SH-SY5Y (cell line): Measurements from ENCODE around the gene AZU1.

Experiments
- GATA2 ChIP-seq: IDR thresholded peaks from 2 replicates; pipeline ENCODE4 v1.6.1; 2011; ENCODE audit warnings: mild to moderate bottlenecking, low read depth, low read length
- GATA3 ChIP-seq: IDR thresholded peaks from 2 replicates; pipeline ENCODE4 v1.6.1; 2011; ENCODE audit warnings: low read depth, mild to moderate bottlenecking, low read length, moderate library complexity

Gene AZU1

GRCh38 chr19:861141-861755, 33.6 kb downstream of the AZU1 start:
- TF ChIP-seq GATA3: no peak
- no peak for TF ChIP-seq GATA2

DNA sequence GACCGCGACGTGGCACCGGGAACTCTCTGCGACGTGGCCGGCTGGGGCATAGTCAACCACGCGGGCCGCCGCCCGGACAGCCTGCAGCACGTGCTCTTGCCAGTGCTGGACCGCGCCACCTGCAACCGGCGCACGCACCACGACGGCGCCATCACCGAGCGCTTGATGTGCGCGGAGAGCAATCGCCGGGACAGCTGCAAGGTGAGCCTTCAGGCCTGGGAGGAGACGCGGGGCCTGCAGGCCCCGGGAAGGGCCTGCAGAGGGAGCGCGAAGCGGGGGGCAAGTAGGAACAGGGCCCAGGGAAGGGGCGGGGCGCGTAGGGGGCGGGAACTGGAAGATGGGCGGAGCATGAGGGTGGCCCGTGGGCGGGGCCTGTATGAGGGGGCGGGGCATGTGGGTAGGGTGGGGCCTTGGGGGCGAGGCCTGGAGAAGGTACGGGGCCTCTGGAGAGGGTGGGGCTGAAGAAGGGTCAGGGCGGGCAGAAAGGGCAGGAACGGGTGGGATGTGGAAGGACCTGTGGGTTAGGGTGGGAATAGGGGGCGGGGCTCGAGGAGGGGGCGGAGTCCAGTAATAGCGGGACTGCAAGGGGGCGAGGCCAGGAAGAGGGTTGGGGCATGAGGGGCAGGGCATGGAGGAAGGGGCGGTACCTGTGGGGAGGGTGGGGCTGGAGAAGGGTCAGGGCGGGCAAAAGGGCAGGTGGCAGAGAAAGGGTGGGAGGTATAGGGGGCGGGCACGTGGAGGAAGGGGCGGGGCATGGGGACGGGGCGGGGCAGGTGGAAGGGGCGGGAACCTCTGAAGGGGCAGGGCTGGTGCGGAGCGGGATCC, 34.3 kb downstream of the AZU1 start:
- TF ChIP-seq GATA3 (no peak), GATA2 (no peak)

GRCh38 chr19:862581-863314, 35.1 kb downstream of the AZU1 start:
- TF ChIP-seq GATA2 (no peak), GATA3 (no peak)

DNA sequence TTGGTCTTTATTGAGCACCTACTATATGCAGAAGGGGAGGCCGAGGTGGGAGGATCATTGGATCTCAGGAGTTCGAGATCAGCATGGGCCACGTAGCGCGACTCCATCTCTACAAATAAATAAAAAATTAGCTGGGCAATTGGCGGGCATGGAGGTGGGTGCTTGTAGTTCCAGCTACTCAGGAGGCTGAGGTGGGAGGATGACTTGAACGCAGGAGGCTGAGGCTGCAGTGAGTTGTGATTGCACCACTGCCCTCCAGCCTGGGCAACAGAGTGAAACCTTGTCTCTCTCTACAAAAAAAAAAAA, 35.6 kb downstream of the AZU1 start:
- TF ChIP-seq GATA3 (no peak), GATA2 (no peak)

- no peak for TF ChIP-seq GATA2
- no peak for TF ChIP-seq GATA3
Measured at GRCh38 chr19:866769-867300, 39.2 kb downstream of the AZU1 start.

DNA sequence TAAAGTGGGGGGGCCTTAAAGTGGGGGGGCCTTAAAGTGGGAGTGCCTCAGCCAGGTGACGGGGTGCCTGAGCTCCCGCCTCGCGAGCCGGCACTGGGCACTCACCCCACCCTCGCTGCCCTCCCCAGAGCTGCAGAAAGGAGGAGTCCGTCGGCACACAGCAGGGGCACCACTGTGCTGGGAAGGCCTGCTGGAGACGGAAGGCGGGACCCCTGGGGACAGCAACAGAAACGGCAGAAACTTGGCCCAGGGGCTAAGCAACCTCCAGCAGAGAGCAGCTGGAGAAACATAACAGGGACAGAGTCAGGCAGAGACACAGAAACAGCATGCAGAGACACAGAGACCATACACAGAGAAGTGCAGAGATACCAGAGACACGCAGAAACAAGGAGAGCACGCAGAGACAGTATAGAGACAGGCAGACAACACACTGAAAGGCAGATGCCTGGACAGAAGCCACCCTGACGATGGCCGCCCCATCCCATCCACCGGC, 39.7 kb downstream of the AZU1 start:
- TF ChIP-seq GATA3 (no peak), GATA2 (no peak)

GRCh38 chr19:867855-868457, 40.3 kb downstream of the AZU1 start:
- no peak for TF ChIP-seq GATA3
- no peak for TF ChIP-seq GATA2

GRCh38 chr19:868458-869244, 41.0 kb downstream of the AZU1 start:
- TF ChIP-seq GATA2 (no peak), GATA3 (no peak)

DNA sequence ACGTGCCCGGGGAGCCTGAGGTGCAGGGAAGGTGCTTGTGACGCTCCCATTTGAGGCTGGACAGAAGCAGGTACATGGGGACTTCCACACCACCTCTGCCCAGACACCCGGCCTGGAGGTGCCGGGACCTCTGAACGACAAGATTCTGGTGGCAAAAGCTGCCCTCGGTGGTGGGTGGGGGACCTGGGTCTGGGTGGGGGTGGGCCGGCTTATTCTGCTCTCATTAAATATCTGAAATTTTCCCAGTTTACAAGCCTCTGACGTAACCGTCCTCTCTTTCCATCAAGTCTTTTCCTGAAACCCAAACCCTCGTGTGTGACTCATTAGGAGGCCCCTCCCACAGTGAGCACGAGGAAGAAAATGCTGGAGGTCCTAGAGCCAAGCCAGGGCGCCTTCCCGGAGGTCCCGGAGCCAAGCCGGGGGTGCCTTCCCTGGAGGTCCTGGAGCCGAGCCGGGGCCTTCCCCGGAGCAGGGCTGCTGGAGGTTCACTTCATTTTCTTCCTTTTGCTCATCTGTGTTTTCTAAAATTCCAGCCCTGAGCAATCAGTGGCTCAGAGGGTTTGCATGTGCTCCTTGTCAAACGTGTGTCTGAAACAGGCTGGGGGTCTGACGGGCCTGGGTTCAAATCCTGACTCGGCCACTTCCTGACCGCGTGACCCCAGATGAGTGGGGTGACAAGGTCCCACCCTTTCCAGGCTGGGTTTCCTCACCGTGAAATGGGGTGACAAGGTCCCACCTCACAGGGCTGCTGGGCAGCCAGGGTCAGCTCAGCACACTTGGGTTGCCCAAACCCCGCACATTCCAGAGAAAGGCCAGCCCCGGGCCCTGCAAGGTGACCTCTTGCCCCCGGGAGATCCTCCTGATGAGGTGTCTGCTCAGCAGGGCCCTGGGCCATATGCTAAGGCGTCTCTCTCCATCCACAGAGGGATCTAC, 41.9 kb downstream of the AZU1 start:
- TF ChIP-seq GATA3 (no peak), GATA2 (no peak)

DNA sequence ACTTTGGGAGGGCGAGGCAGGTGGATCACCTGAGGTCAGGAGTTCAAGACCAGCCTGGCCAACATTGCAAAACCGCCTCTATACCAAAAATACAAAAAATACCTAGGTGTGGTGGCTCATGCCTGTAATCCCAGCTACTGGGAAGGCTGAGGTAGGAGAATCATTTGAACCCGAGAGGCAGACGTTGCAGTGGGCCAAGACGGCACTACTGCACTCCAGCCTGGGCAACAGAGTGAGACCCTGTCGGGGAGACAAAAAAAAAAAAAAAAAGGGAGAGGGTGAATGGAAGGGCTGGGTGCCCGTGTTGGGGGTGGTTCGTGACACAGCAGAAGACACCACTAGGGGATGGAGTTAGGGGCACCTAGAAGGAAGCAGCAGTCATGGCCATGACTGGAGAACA, 42.7 kb downstream of the AZU1 start:
- TF ChIP-seq GATA2: no peak
- TF ChIP-seq GATA3: no peak

GRCh38 chr19:870963-871401, 43.3 kb downstream of the AZU1 start:
- TF ChIP-seq GATA2 (no peak), GATA3 (no peak)

- TF ChIP-seq GATA3: no peak
- TF ChIP-seq GATA2: no peak
Measured at GRCh38 chr19:871446-872265, 44.0 kb downstream of the AZU1 start.
